Ishikawa (cell line): ENCODE measurements around the gene SUGT1.

Experiments used
- CEBPB ChIP-seq: IDR thresholded peaks from 2 replicates; pipeline ENCODE4 v1.6.1; 2012
- CREB1 ChIP-seq: IDR thresholded peaks from 2 replicates; pipeline ENCODE4 v1.6.1; 2012; ENCODE audit warnings: low read depth
- EGR1 ChIP-seq: IDR thresholded peaks from 2 replicates; pipeline ENCODE4 v1.6.1; 2012
- EP300 ChIP-seq: IDR thresholded peaks from 2 replicates; pipeline ENCODE4 v1.6.1; 2012; ENCODE audit warnings: borderline replicate concordance
- FOXM1 ChIP-seq: IDR thresholded peaks from 2 replicates; pipeline ENCODE4 v1.6.1; 2012; ENCODE audit warnings: low read depth, borderline replicate concordance
- MAX ChIP-seq: IDR thresholded peaks from 2 replicates; pipeline ENCODE4 v1.6.1; 2012
- NFIC ChIP-seq: IDR thresholded peaks from 2 replicates; pipeline ENCODE4 v1.6.1; 2012
- RAD21 ChIP-seq: IDR thresholded peaks from 2 replicates; pipeline ENCODE4 v1.6.1; 2012; ENCODE audit warnings: low read depth
- REST ChIP-seq: IDR thresholded peaks from 2 replicates; pipeline ENCODE4 v1.6.1; 2012; ENCODE audit warnings: low read depth, mild to moderate bottlenecking
- TAF1 ChIP-seq: IDR thresholded peaks from 2 replicates; pipeline ENCODE4 v1.6.1; 2012; ENCODE audit warnings: low read depth, mild to moderate bottlenecking
- TEAD4 ChIP-seq: IDR thresholded peaks from 2 replicates; pipeline ENCODE4 v1.6.1; 2012
- USF1 ChIP-seq: IDR thresholded peaks from 2 replicates; pipeline ENCODE4 v1.6.1; 2012
- YY1 ChIP-seq: IDR thresholded peaks from 2 replicates; pipeline ENCODE4 v1.6.1; 2012; ENCODE audit warnings: low read depth
- ZBTB7A ChIP-seq: IDR thresholded peaks from 2 replicates; pipeline ENCODE4 v1.6.1; 2012; ENCODE audit warnings: low read depth

GRCh38 chr13:52738719-52739467 lies 86.3 kb downstream of the SUGT1 start:
- TF ChIP-seq EP300 (no peak), YY1 (no peak), NFIC (no peak), REST (no peak), FOXM1 (no peak), EGR1 (no peak), CEBPB (no peak), MAX (no peak), USF1 (no peak), RAD21 (no peak), TAF1 (no peak), TEAD4 (no peak), CREB1 (no peak), ZBTB7A (no peak)
